ENCODE measurements around the gene RAB28.

GRCh38 chr4:13367691-13368090 is 116.4 kb downstream of the RAB28 start:
- TF ChIP-seq GATA3 (IDR thresholded peaks at IDR 0.05; ENCODE audit: low read depth, low read length) (no peak), GATA2 (IDR thresholded peaks at IDR 0.05; ENCODE audit: low read depth, low read length) (no peak)
